Smooth muscle cell (in vitro differentiated cells): Measurements from ENCODE around the gene OCEL1. TPM values are rescaled to one million over a fixed set of nuclear protein-coding genes. Genes with fewer than 3 reads are reported as not detected.

Experiments used
- DNase-seq: peaks from one replicate; lab custom pipeline; 2025; ENCODE audit not compliant: unreplicated experiment; lab: John Stamatoyannopoulos, UW
- H2AFZ ChIP-seq: fragments of 200-600 bp; sonication (generic); 2 replicates; pipeline ENCODE4 v1.6.0; 2016; ENCODE audit warnings: antibody characterized with exemption, low read depth, mild to moderate bottlenecking
- H3F3A ChIP-seq: fragments of 200-600 bp; sonication (generic); 2 replicates; pipeline ENCODE4 v1.6.0; 2017; ENCODE audit warnings: antibody characterized with exemption, low read depth
- H3K27ac ChIP-seq: fragments of 200-600 bp; sonication (generic); 2 replicates; pipeline ENCODE4 v1.5.1; 2016; ENCODE audit warnings: low read depth, mild to moderate bottlenecking
- H3K27me3 ChIP-seq: fragments of 200-600 bp; sonication (generic); 2 replicates; pipeline ENCODE4 v1.6.1; 2016; ENCODE audit warnings: low read depth, mild to moderate bottlenecking
- H3K36me3 ChIP-seq: fragments of 200-600 bp; sonication (generic); 2 replicates; pipeline ENCODE4 v1.5.1; 2016; ENCODE audit warnings: low read depth
- H3K4me1 ChIP-seq: fragments of 200-600 bp; sonication (generic); 2 replicates; pipeline ENCODE4 v1.5.1; 2016; ENCODE audit warnings: low read depth
- H3K4me2 ChIP-seq: fragments of 200-600 bp; sonication (generic); 2 replicates; pipeline ENCODE4 v1.6.0; 2016; ENCODE audit warnings: mild to moderate bottlenecking
- H3K4me3 ChIP-seq: fragments of 200-600 bp; sonication (generic); 2 replicates; pipeline ENCODE4 v1.5.1; 2016; ENCODE audit warnings: mild to moderate bottlenecking
- H3K79me2 ChIP-seq: fragments of 200-600 bp; sonication (generic); 2 replicates; pipeline ENCODE4 v1.6.0; 2016; ENCODE audit warnings: low read depth, mild to moderate bottlenecking
- H3K9ac ChIP-seq: fragments of 200-600 bp; sonication (generic); 2 replicates; pipeline ENCODE4 v1.6.0; 2016; ENCODE audit warnings: low read depth
- H3K9me3 ChIP-seq: fragments of 200-600 bp; sonication (generic); replicated peaks from 2 replicates; pipeline ENCODE4 v1.5.1; 2016; ENCODE audit warnings: low read depth
- H4K20me1 ChIP-seq: fragments of 200-600 bp; sonication (generic); 2 replicates; pipeline ENCODE4 v1.6.0; 2016; ENCODE audit warnings: low read depth
- CTCF ChIP-seq: fragments of 200-600 bp; sonication (generic); IDR thresholded peaks from 2 replicates; pipeline ENCODE4 v1.5.1; 2017; ENCODE audit warnings: borderline replicate concordance, mild to moderate bottlenecking, antibody characterized with exemption; ENCODE audit not compliant: insufficient read depth, poor library complexity, severe bottlenecking
- WGBS: methylation state at CpG from one replicate; pipeline ENCODE4 v1.1.7; 2016; ENCODE audit warnings: low lambda C conversion rate; 5-methylcytosine and 5-hydroxymethylcytosine counted together
- polyA plus RNA-seq: library from polyadenylated mRNA; unstranded; fragments of >200 nt; fragmentation: Nextera tagmentation; extraction: Ambion mirVana; gene quantifications from 2 replicates; pipeline ENCODE4 v1.2.1, GENCODE V29; 2016
- total RNA-seq: library from RNA; depleted of rRNA; stranded (reverse); fragments of >200 nt; gene quantifications from 2 replicates; pipeline ENCODE4 v1.2.3, GENCODE V29; 2014

The OCEL1 gene
- total and polyA plus RNA-seq, 2 experiments from 2014 or later = 2.9 to 34.9 TPM

- Histone ChIP-seq H3K4me3 (peak overlapping the region; percentile 74), H3K9me3 (no peaks in the 10 kb centered on the region), H3F3A (no peaks in the 10 kb centered on the region), H4K20me1 (no peaks in the 10 kb centered on the region), H3K27ac (no peak overlapping the region), H3K79me2 (no peaks in the 10 kb centered on the region), H3K36me3 (no peaks in the 10 kb centered on the region), H3K9ac (no peak overlapping the region), H3K4me2 (peak overlapping the region; percentile 91), H3K27me3 (no peaks in the 10 kb centered on the region), H3K4me1 (peaks cover 5% of the 10 kb centered on the region), H2AFZ (no peak overlapping the region)
- DNase-seq = no peak
- no peak for TF ChIP-seq CTCF
- 93% methylated on average over 13 of the region's 13 CpGs for WGBS
Observed at GRCh38 chr19:17216058-17216670, 9.9 kb upstream of the OCEL1 start.

GRCh38 chr19:17219286-17219685 lies 6.7 kb upstream of the OCEL1 start:
- Histone ChIP-seq H3K27me3 (no peaks in the 10 kb centered on the region), H3K27ac (no peak overlapping the region), H3K36me3 (no peaks in the 10 kb centered on the region), H3K9me3 (no peaks in the 10 kb centered on the region), H3K4me3 (no peak overlapping the region), H3K9ac (no peak overlapping the region), H2AFZ (no peak overlapping the region), H4K20me1 (no peaks in the 10 kb centered on the region), H3F3A (peaks cover 9% of the 10 kb centered on the region), H3K79me2 (no peaks in the 10 kb centered on the region), H3K4me2 (no peak overlapping the region), H3K4me1 (peaks cover 5% of the 10 kb centered on the region)
- no peak for TF ChIP-seq CTCF
- DNase-seq = no peak
- 98% methylated on average over 8 of the region's 8 CpGs for WGBS

- Histone ChIP-seq H3K79me2 (no peaks in the 10 kb centered on the region), H3K4me2 (no peak overlapping the region), H3K27ac (no peak overlapping the region), H3K9me3 (no peaks in the 10 kb centered on the region), H3F3A (peaks cover 9% of the 10 kb centered on the region), H3K27me3 (no peaks in the 10 kb centered on the region), H3K4me3 (no peak overlapping the region), H3K9ac (no peak overlapping the region), H3K36me3 (no peaks in the 10 kb centered on the region), H2AFZ (no peak overlapping the region), H3K4me1 (no peaks in the 10 kb centered on the region), H4K20me1 (no peaks in the 10 kb centered on the region)
- WGBS = 69% methylated on average over 12 of the region's 14 CpGs
- no peak for TF ChIP-seq CTCF
- no peak for DNase-seq
Observed at GRCh38 chr19:17220207-17220758, 5.7 kb upstream of the OCEL1 start.

GRCh38 chr19:17225053-17225452 lies 973 bp upstream of the OCEL1 start:
- Histone ChIP-seq H3K4me1 (peaks cover 5% of the 10 kb centered on the region), H3K27ac (no peak overlapping the region), H3K9me3 (no peaks in the 10 kb centered on the region), H3K4me3 (no peak overlapping the region), H4K20me1 (no peaks in the 10 kb centered on the region), H3K36me3 (no peaks in the 10 kb centered on the region), H3F3A (peaks cover 19% of the 10 kb centered on the region), H3K79me2 (no peaks in the 10 kb centered on the region), H3K27me3 (no peaks in the 10 kb centered on the region), H3K4me2 (peak overlapping the region; percentile 96), H3K9ac (no peak overlapping the region), H2AFZ (no peak overlapping the region)
- DNase-seq = no peak
- WGBS = 95% methylated on average over 10 of the region's 10 CpGs
- no peak for TF ChIP-seq CTCF
